Measurements from ENCODE around the gene ABHD12B. TPM values are rescaled to one million over a fixed set of nuclear protein-coding genes. Genes with fewer than 3 reads are reported as not detected.

The ABHD12B gene
- total and polyA plus RNA-seq, 2 of the 13 experiments (the other 11 are each of a cell fraction or from before 2014, with no cell fraction given) = not detected

- TF ChIP-seq ZNF407 (CRISPR knock-in tag; IDR thresholded peaks at IDR 0.05; ENCODE audit: not compliant biosample characterization) (no peak), PRDM4 (CRISPR knock-in tag; IDR thresholded peaks at IDR 0.05; ENCODE audit: borderline replicate concordance) (no peak), ZNF337 (CRISPR knock-in tag; IDR thresholded peaks at IDR 0.05; ENCODE audit: borderline replicate concordance, low read depth) (0 out of 2 replicates have a peak, but pooled peaks have one; percentile 26), ZNF34 (CRISPR knock-in tag; IDR thresholded peaks at IDR 0.05; ENCODE audit: borderline replicate concordance) (no peak), MXI1 (IDR thresholded peaks at IDR 0.05; ENCODE audit: borderline replicate concordance, low read depth, low read length) (no peak), ZNF263 (CRISPR knock-in tag; IDR thresholded peaks at IDR 0.05) (no peak), GPBP1L1 (CRISPR knock-in tag; IDR thresholded peaks at IDR 0.05) (no peak), TRIM24 (CRISPR knock-in tag; IDR thresholded peaks at IDR 0.05) (no peak), EEA1 (CRISPR knock-in tag; IDR thresholded peaks at IDR 0.05; ENCODE audit: borderline replicate concordance) (no peak), MAFG (CRISPR knock-in tag; IDR thresholded peaks at IDR 0.05) (no peak), MIER3 (CRISPR knock-in tag; IDR thresholded peaks at IDR 0.05; ENCODE audit: borderline replicate concordance) (peak; percentile 29; the same call in 1 of the 2 replicates), CHD2 (IDR thresholded peaks at IDR 0.05; ENCODE audit: low read depth, low read length) (no peak), BCL6 (CRISPR knock-in tag; IDR thresholded peaks at IDR 0.05) (peak; percentile 57), SP1 (IDR thresholded peaks at IDR 0.05) (no peak), SP1 (CRISPR knock-in tag; IDR thresholded peaks at IDR 0.05) (no peak), PCBP1 (IDR thresholded peaks at IDR 0.05; ENCODE audit: borderline replicate concordance, low read depth, low read length) (no peak), FIP1L1 (IDR thresholded peaks at IDR 0.05; ENCODE audit: borderline replicate concordance, insufficient read depth, low read depth, low read length) (no peak), ARID2 (CRISPR knock-in tag; IDR thresholded peaks at IDR 0.05; ENCODE audit: borderline replicate concordance) (no peak)
Measured at GRCh38 chr14:50875359-50876070, 3.7 kb downstream of the ABHD12B start (continued).
